ENCODE results near the gene MBD3L1.

- no peak for TF ChIP-seq CTCF (IDR thresholded peaks at IDR 0.05)
- TF ChIP-seq ZFX (IDR thresholded peaks at IDR 0.05; ENCODE audit: borderline replicate concordance), result no peak
These were observed 34.2 kb downstream of the MBD3L1 start for GRCh38 chr19:8866344-8866743.
